Measurements from ENCODE around the gene FAM193A. TPM values are rescaled to one million over a fixed set of nuclear protein-coding genes. Genes with fewer than 3 reads are reported as not detected.
"Not testable (repeated sequence)": the region's sequence is repeated elsewhere in the genome, so short reads cannot be mapped to it uniquely, and the experiment has no call there.

FAM193A gene
- total RNA-seq, 4 donors from 2014 or later: 27.7 to 40.4 (median 31.1) TPM

DNA sequence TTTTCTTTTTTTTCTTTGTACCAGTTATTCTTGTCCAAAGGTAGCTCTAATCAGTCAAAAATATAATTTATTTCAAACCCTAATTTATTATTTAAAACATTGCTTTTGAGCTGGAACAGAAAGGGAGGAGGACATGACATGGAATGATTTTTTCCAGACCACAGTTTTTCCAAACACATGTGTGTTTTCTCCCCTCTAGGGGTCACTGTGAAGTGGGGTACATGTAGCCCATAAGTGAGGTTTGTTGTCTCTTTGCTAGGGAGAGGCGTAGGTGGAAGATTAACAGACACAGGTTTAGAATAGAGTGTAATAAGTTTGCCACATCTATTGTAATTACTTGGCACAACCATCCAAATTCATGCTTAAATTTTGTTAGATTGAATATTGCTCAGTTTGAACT lies 136.7 kb downstream of the FAM193A start:
- in situ Hi-C loops (cut with MboI; ENCODE audit: low pct_ligation_motif_present in 1 of 4, low pct_unique_long_range_greater_than_20kb in 1 of 4, low sequenced_read_pairs in 3 of 4) (no loop called here), intact Hi-C loops (cut with DNase I; ENCODE audit: low total_unique reads) (no loop called here)
- Histone ChIP-seq H3K9me3 (no peaks in the 10 kb centered on the region), H3K36me3 (peaks cover 0 to 36% (median 3%) of the 10 kb centered on the region in 4 donors), H3K4me3 (no peak overlapping the region), H3K27ac (no peak overlapping the region), H3K27me3 (no peaks in the 10 kb centered on the region), H3K4me1 (peaks cover 0 to 5% (median 2%) of the 10 kb centered on the region in 4 donors)
- DNase-seq: no peak
- TF ChIP-seq POLR2AphosphoS5 (IDR thresholded peaks at IDR 0.05) (no peak), POLR2A (IDR thresholded peaks at IDR 0.05) (no peak), EP300 (IDR thresholded peaks at IDR 0.05; ENCODE audit: low read depth) (no peak)
- TF ChIP-seq, protein P1, sequence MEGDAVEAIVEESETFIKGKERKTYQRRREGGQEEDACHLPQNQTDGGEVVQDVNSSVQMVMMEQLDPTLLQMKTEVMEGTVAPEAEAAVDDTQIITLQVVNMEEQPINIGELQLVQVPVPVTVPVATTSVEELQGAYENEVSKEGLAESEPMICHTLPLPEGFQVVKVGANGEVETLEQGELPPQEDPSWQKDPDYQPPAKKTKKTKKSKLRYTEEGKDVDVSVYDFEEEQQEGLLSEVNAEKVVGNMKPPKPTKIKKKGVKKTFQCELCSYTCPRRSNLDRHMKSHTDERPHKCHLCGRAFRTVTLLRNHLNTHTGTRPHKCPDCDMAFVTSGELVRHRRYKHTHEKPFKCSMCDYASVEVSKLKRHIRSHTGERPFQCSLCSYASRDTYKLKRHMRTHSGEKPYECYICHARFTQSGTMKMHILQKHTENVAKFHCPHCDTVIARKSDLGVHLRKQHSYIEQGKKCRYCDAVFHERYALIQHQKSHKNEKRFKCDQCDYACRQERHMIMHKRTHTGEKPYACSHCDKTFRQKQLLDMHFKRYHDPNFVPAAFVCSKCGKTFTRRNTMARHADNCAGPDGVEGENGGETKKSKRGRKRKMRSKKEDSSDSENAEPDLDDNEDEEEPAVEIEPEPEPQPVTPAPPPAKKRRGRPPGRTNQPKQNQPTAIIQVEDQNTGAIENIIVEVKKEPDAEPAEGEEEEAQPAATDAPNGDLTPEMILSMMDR (IDR thresholded peaks at IDR 0.05): no peak
- WGBS, 2 donors (ENCODE audit: low coverage in 1 of 2): 71 to 75% methylated on average over 1 of the region's 1 CpG

GRCh38 chr4:2679762-2680161 lies 143.3 kb downstream of the FAM193A start:
- H3K27me3 ChIP-seq; H3K9me3 ChIP-seq; in situ Hi-C loops (cut with MboI; ENCODE audit: low pct_ligation_motif_present in 1 of 4, low pct_unique_long_range_greater_than_20kb in 1 of 4, low sequenced_read_pairs in 3 of 4); intact Hi-C loops (cut with DNase I; ENCODE audit: low total_unique reads); H3K27ac ChIP-seq; DNase-seq; H3K4me3 ChIP-seq; H3K4me1 ChIP-seq: not testable (repeated sequence)
- H3K36me3 ChIP-seq: peaks cover 0 to 32% (median 8%) of the 10 kb centered on the region in 4 donors
- WGBS, 2 donors (ENCODE audit: low coverage in 1 of 2): 98 to 100% methylated on average over 2 to 6 of the region's 6 CpGs

- DNase-seq: no peak
- Histone ChIP-seq H3K27me3 (no peaks in the 10 kb centered on the region), H3K4me1 (no peaks in the 10 kb centered on the region), H3K27ac (no peak overlapping the region), H3K36me3 (peaks cover 0 to 24% (median 11%) of the 10 kb centered on the region in 4 donors), H3K9me3 (no peaks in the 10 kb centered on the region), H3K4me3 (no peak overlapping the region)
- intact Hi-C loops (cut with DNase I; ENCODE audit: low total_unique reads): no loop called here
- 95 to 100% methylated on average over 1 to 9 of the region's 9 CpGs for WGBS, 2 donors (ENCODE audit: low coverage in 1 of 2)
- in situ Hi-C loops (cut with MboI; ENCODE audit: low pct_ligation_motif_present in 1 of 4, low pct_unique_long_range_greater_than_20kb in 1 of 4, low sequenced_read_pairs in 3 of 4): no loop called here
- TF ChIP-seq POLR2AphosphoS5 (IDR thresholded peaks at IDR 0.05) (no peak), POLR2A (IDR thresholded peaks at IDR 0.05) (no peak)
Observed at GRCh38 chr4:2684486-2684885, 148.0 kb downstream of the FAM193A start.

GRCh38 chr4:2685541-2685940 lies 149.1 kb downstream of the FAM193A start:
- Histone ChIP-seq H3K27me3 (no peaks in the 10 kb centered on the region), H3K36me3 (peaks cover 0 to 32% (median 13%) of the 10 kb centered on the region in 4 donors), H3K9me3 (no peaks in the 10 kb centered on the region), H3K4me1 (no peaks in the 10 kb centered on the region), H3K27ac (no peak overlapping the region), H3K4me3 (no peak overlapping the region)
- in situ Hi-C loops (cut with MboI; ENCODE audit: low pct_ligation_motif_present in 1 of 4, low pct_unique_long_range_greater_than_20kb in 1 of 4, low sequenced_read_pairs in 3 of 4) (no loop called here), intact Hi-C loops (cut with DNase I; ENCODE audit: low total_unique reads) (no loop called here)
- WGBS, 2 donors (ENCODE audit: low coverage in 1 of 2): 94 to 100% methylated on average over 1 to 8 of the region's 8 CpGs
- no peak for DNase-seq
- TF ChIP-seq EP300 (IDR thresholded peaks at IDR 0.05; ENCODE audit: low read depth): no peak

DNA sequence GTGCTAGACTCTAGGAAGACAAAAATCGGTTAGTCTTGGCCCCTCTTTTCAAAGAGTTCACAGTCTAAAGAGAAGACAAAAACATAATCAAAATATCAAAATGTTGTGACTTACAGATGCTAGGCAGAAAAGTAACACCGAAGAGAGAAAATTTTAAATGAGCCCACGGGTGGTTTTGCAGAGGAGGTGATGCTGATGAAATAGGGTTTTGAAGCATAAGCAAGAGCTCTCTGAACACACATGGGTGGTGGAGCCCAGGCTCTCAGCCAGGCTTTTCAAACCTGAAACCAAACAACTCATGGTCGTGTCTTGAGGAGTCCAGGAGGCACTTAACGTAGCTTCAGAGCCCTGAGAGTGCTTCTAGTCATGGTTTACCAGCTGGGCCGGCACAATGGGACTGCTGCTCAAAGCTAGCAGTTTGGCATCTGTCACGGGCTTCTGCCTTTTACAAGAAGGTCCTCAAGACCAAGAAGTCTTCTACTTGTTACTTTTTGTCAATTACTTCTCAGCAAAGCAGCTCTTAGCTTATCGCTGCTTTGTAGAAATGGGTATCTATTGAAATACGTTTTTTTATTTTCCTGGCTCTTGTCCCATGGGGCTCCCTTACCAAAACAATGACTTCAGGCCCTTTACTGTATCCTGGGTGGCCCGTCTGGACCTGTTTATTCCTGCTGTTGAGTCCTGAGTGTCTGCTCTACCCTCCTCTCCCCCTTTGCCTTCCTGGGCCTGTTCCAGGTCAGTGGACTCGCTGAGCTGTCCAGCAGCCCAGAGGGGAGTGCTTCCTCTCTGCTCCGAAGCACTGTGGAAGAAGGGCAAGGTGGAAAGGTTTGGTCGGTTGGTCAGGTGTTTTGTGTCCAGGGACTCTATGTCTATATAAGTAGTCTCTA lies 150.2 kb downstream of the FAM193A start:
- H3K36me3 ChIP-seq: peaks cover 0 to 37% (median 18%) of the 10 kb centered on the region in 4 donors
- 73 to 85% methylated on average over 4 to 13 of the region's 13 CpGs for WGBS, 2 donors (ENCODE audit: low coverage in 1 of 2)
- in situ Hi-C loops (cut with MboI; ENCODE audit: low pct_ligation_motif_present in 1 of 4, low pct_unique_long_range_greater_than_20kb in 1 of 4, low sequenced_read_pairs in 3 of 4): no loop called here

More for the DNA sequence above, 150.2 kb downstream of the FAM193A start:
- Histone ChIP-seq H3K27me3 (no peaks in the 10 kb centered on the region), H3K4me3 (no peak overlapping the region), H3K4me1 (no peaks in the 10 kb centered on the region), H3K27ac (no peak overlapping the region), H3K9me3 (no peaks in the 10 kb centered on the region)
- no peak for TF ChIP-seq EP300 (IDR thresholded peaks at IDR 0.05; ENCODE audit: low read depth)
- TF ChIP-seq, protein P1 (IDR thresholded peaks at IDR 0.05): no peak
- no peak for TF ChIP-seq POLR2AphosphoS5 (IDR thresholded peaks at IDR 0.05)
- TF ChIP-seq POLR2A (IDR thresholded peaks at IDR 0.05): no peak
- DNase-seq: no peak
- intact Hi-C loops (cut with DNase I; ENCODE audit: low total_unique reads): no loop called here

Measured in transverse colon (tissue), 4 donors.